Kidney tubule cell (primary cell): Measurements from ENCODE around the gene PTPN4.
"Not testable (repeated sequence)": the region's sequence is repeated elsewhere in the genome, so short reads cannot be mapped to it uniquely, and the experiment has no call there.

ENCODE experiments used
- DNase-seq: peaks from one replicate; pipeline ENCODE4 v3.0.0-alpha.2; 2018; ENCODE audit warnings: low spot score

The PTPN4 gene

GRCh38 chr2:119804409-119804808, 44.7 kb downstream of the PTPN4 start:
- DNase-seq, result not testable (repeated sequence)

GRCh38 chr2:119808516-119809147, 48.9 kb downstream of the PTPN4 start:
- no peak for DNase-seq

- no peak for DNase-seq
These were observed 49.8 kb downstream of the PTPN4 start for GRCh38 chr2:119809339-119810048.

- DNase-seq, result no peak
These were observed 50.4 kb downstream of the PTPN4 start for GRCh38 chr2:119810049-119810630.

GRCh38 chr2:119814216-119814615, 54.5 kb downstream of the PTPN4 start:
- no peak for DNase-seq

- no peak for DNase-seq
These were observed 59.1 kb downstream of the PTPN4 start for GRCh38 chr2:119818792-119819191.

- no peak for DNase-seq
These were observed 60.1 kb downstream of the PTPN4 start for GRCh38 chr2:119819846-119820245.

- peak; percentile 77 for DNase-seq
These were observed 60.6 kb downstream of the PTPN4 start for GRCh38 chr2:119820275-119820674.

GRCh38 chr2:119821266-119821665, 61.5 kb downstream of the PTPN4 start:
- no peak for DNase-seq

- DNase-seq, result peak; percentile 39
These were observed 64.1 kb downstream of the PTPN4 start for GRCh38 chr2:119823734-119824334.

- peak; percentile 41 for DNase-seq
These were observed 66.7 kb downstream of the PTPN4 start for GRCh38 chr2:119826370-119826961.

GRCh38 chr2:119827866-119828507, 68.3 kb downstream of the PTPN4 start:
- DNase-seq, result peak; percentile 23

GRCh38 chr2:119836455-119837142, 76.9 kb downstream of the PTPN4 start:
- no peak for DNase-seq

- DNase-seq, result no peak
These were observed 77.6 kb downstream of the PTPN4 start for GRCh38 chr2:119837350-119837749.

- no peak for DNase-seq
These were observed 78.0 kb downstream of the PTPN4 start for GRCh38 chr2:119837759-119838158.

- no peak for DNase-seq
These were observed 78.5 kb downstream of the PTPN4 start for GRCh38 chr2:119838179-119838578.

- no peak for DNase-seq
These were observed 81.8 kb downstream of the PTPN4 start for GRCh38 chr2:119841550-119841949.

- no peak for DNase-seq
These were observed 86.3 kb downstream of the PTPN4 start for GRCh38 chr2:119846021-119846420.

- no peak for DNase-seq
These were observed 90.3 kb downstream of the PTPN4 start for GRCh38 chr2:119849838-119850565.

- DNase-seq, result no peak
These were observed 92.5 kb downstream of the PTPN4 start for GRCh38 chr2:119852214-119852613.
